GM12878 (cell line): ENCODE data around the gene RABL6. TPM values are rescaled to one million over a fixed set of nuclear protein-coding genes. Genes with fewer than 3 reads are reported as not detected.

Experiments
- ATAC-seq: fragments of 200-7000 bp; cut with Tn5 transposase; 3 replicates; pipeline ENCODE4 v1.9.1; 2020; ENCODE audit warnings: mild to moderate bottlenecking, moderate library complexity
- BruUV-seq: library from RNA; stranded (reverse); fragments of 400-500 nt; replicated peaks from 2 replicates; lab custom pipeline; 2021; lab: Mats Ljungman, UMichigan
- CTCF ChIA-PET: fragments of 300-600 bp; sonication (Branson Sonifier 250); formaldehyde crosslinking; extraction: SDS; loops from one replicate; lab custom pipeline; 2021; ENCODE audit warnings: inconsistent platforms; lab: Yijun Ruan, JAX
- POLR2A ChIA-PET: fragments of 350-600 bp; formaldehyde crosslinking; extraction: SDS; loops from one replicate; lab custom pipeline; 2021; ENCODE audit warnings: inconsistent platforms; lab: Charles Lee
- RAD21 ChIA-PET: fragments of 300-600 bp; sonication (Branson Sonifier 250); formaldehyde crosslinking; loops from one replicate; lab custom pipeline; 2023; ENCODE audit warnings: antibody characterized with exemption; ENCODE audit not compliant: unreplicated experiment; lab: Charles Lee
- SMC1A ChIA-PET: fragments of 300-600 bp; sonication (Branson Sonifier 250); formaldehyde crosslinking; loops from one replicate; lab custom pipeline; 2023; ENCODE audit not compliant: unreplicated experiment, uncharacterized antibody; lab: Charles Lee
- DNase-seq: peaks from one replicate; pipeline ENCODE4 v3.0.0-alpha.2; 2011; ENCODE audit warnings: low read depth, low spot score
- FAIRE-seq: peaks from 3 replicates; lab custom pipeline; 2011; peaks lifted over from hg19 to GRCh38; lab: Jason Lieb, UNC
- H2AFZ ChIP-seq: 2 replicates; pipeline ENCODE4 v1.6.0; 2011; ENCODE audit warnings: low read depth, low read length, control low read depth; ENCODE audit not compliant: control insufficient read depth
- H3K27ac ChIP-seq: 2 replicates; pipeline ENCODE4 v1.5.1; 2011; ENCODE audit warnings: control low read depth; ENCODE audit not compliant: control insufficient read depth, insufficient read depth
- H3K27me3 ChIP-seq, 2 experiments: replicated peaks in 1 of 2; 2 replicates each; pipeline versions ENCODE4 v1.6.0 to v1.6.1; 2011; ENCODE audit warnings: low read length in 1 of 2; ENCODE audit not compliant: control insufficient read depth in 2 of 2, insufficient read depth in 2 of 2
- H3K36me3 ChIP-seq, 2 experiments: 2 replicates each; pipeline ENCODE4 v1.5.1; 2011; ENCODE audit warnings: low read length in 1 of 2; ENCODE audit not compliant: control insufficient read depth in 2 of 2, insufficient read depth in 2 of 2
- H3K4me1 ChIP-seq: 2 replicates; pipeline ENCODE4 v1.6.1; 2011; ENCODE audit warnings: mild to moderate bottlenecking, low read length, moderate library complexity, mixed read lengths; ENCODE audit not compliant: control insufficient read depth, insufficient read depth
- H3K4me2 ChIP-seq: 2 replicates; pipeline ENCODE4 v1.6.0; 2011; ENCODE audit warnings: control low read depth; ENCODE audit not compliant: control insufficient read depth, insufficient read depth
- H3K4me3 ChIP-seq: fragments of 200-600 bp; sonication (generic); 2 replicates; pipeline ENCODE4 v1.5.1; 2016
- H3K79me2 ChIP-seq: 2 replicates; pipeline ENCODE4 v1.6.0; 2011; ENCODE audit warnings: low read length; ENCODE audit not compliant: control insufficient read depth, insufficient read depth
- H3K9ac ChIP-seq: 2 replicates; pipeline ENCODE4 v1.8.0; 2011; ENCODE audit warnings: low read length, control low read depth, mixed read lengths; ENCODE audit not compliant: control insufficient read depth, insufficient read depth
- H3K9me3 ChIP-seq: replicated peaks from 3 replicates; pipeline ENCODE4 v1.5.1; 2011; ENCODE audit warnings: mild to moderate bottlenecking, low read length; ENCODE audit not compliant: control insufficient read depth, insufficient read depth
- H4K20me1 ChIP-seq: 2 replicates; pipeline ENCODE4 v1.6.0; 2011; ENCODE audit not compliant: control insufficient read depth, insufficient read depth
- PAX8 ChIP-seq: fragments of 450-650 bp; IDR thresholded peaks from 2 replicates; pipeline ENCODE4 v1.6.1; 2017; ENCODE audit warnings: mild to moderate bottlenecking, moderate library complexity
- WGBS: methylation state at CpG from one replicate; pipeline ENCODE4 v1.1.6; 2016; ENCODE audit warnings: low lambda C conversion rate; ENCODE audit not compliant: insufficient replicate concordance, insufficient coverage; ENCODE audit errors: missing lambda C conversion rate; 5-methylcytosine and 5-hydroxymethylcytosine counted together
- in situ Hi-C: fragments of 300-500 bp; cut with MboI; formaldehyde crosslinking; loops from 9 replicates; pipeline ENCODE4 v1.14.3; 2018; ENCODE audit warnings: mixed read lengths
- intact Hi-C: fragments of 100-400 bp; cut with micrococcal nuclease; formaldehyde crosslinking; loops from one replicate; pipeline ENCODE4 v1.14.2; 2022; ENCODE audit not compliant: unreplicated experiment
- polyA plus RNA-seq, 11 experiments: library from polyadenylated mRNA; depleted of rRNA in 4 of 11; unstranded in 6 of 11; stranded (reverse) in 5 of 11; fragments of >200 nt; fragmentation: Nextera tagmentation in 4 of 11; fragmentation: Illumina TruSeq in 1 of 11; extraction: Ambion mirVana in 4 of 11; extraction: Trizol in 1 of 11; gene quantifications; 1 replicate in 1 of 11; 2 replicates in 10 of 11; pipeline versions ENCODE4 v1.2.1 to v1.2.3, GENCODE V29; 2011 to 2016; ENCODE audit warnings: inconsistent platforms in 2 of 11, missing spikeins in 2 of 11, low read depth in 1 of 11
- total RNA-seq, 4 experiments: library from RNA; depleted of rRNA in 3 of 4; stranded (reverse); fragments of >200 nt in 3 of 4; fragmentation: Illumina TruSeq in 1 of 4; extraction: Trizol in 1 of 4; gene quantifications; 2 replicates each; pipeline versions ENCODE4 v1.2.1 to v1.2.3, GENCODE V29; 2013 to 2021
- TF ChIP-seq, protein P1 (sequence below): fragments of 450-650 bp; IDR thresholded peaks from 2 replicates; pipeline ENCODE4 v1.6.1; 2016; ENCODE audit warnings: mild to moderate bottlenecking
- TF ChIP-seq, protein P2 (sequence below): IDR thresholded peaks from 2 replicates; pipeline ENCODE4 v1.6.1; 2011; ENCODE audit warnings: mild to moderate bottlenecking, low read depth, low read length, moderate library complexity; ENCODE audit not compliant: insufficient replicate concordance

Gene RABL6
- total and polyA plus RNA-seq, 10 of the 15 experiments (the other 5 are each of a cell fraction or from before 2014, with no cell fraction given) = 1.4 to 134 (median 42.7) TPM

DNA sequence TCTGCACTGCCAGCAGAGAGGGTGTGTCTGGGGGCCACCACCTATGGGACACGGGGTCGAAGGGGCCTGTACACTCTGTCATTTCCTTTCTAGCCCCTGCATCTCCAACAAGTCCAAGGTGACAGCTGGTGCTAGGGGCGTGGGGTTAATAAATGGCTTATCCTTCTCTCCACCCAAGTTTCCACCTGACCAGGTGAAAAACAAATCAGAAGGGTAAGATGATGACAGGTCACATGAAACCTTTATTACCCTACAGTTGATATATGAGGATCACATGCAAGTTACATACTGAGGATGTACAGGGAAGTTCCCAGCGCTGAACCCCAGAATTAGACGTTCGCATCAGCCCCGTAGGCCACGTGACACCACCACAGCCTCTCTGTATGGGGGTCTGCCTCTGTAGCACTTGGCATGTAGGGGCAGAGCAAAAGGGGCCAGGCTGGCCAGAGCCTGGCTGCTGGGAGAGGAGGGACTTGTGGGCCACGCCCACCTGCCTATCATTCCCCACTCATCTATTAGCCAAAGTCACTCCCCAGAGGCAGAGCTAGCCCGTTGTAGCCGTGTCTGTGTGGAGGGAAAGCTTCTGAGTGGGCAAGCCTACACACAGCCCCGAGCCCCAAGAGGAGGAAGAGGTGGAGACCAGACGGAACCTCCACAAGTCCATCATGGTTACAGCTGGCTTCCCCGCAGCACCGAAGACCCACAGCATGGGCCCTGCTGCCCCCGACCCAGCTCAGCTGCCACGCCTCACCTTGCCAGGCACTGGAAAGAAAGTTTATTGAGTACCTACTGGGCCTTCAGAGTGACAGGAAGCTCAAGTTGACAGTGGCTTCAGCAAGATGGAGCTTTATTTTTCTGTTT, 14.4 kb upstream of the RABL6 start:
- ChIA-PET RAD21 (interaction anchor here (0.8 to 1.2 kb wide), 5 partner anchors 19 to 242 kb away, joined by 3 to 4 read pairs (median 3); partner anchors contain the start of gene AJM1), POLR2A (interaction anchor here (0.5 to 1.3 kb wide), 2 partner anchors 242 to 629 kb away, joined by 3 read pairs; no protein-coding TSS in a partner anchor), SMC1A (interaction anchor here (0.7 kb wide), 1 partner anchor 242 kb away, joined by 3 read pairs; no protein-coding TSS in a partner anchor), CTCF (interaction anchor here (0.6 to 3.3 kb wide), 13 partner anchors 10 to 275 kb away, joined by 3 to 27 read pairs (median 6); no protein-coding TSS in a partner anchor)
- FAIRE-seq = no peak
- Histone ChIP-seq H3K27me3 (no peaks in the 10 kb centered on the region), H3K4me3 (no peak overlapping the region), H2AFZ (no peak overlapping the region), H3K9me3 (no peaks in the 10 kb centered on the region), H3K36me3 (no peaks in the 10 kb centered on the region), H3K27ac (no peak overlapping the region), H3K79me2 (peaks cover 2% of the 10 kb centered on the region; the same call in 1 of the 2 replicates), H3K4me1 (peaks cover 7% of the 10 kb centered on the region), H3K9ac (no peak overlapping the region), H4K20me1 (peaks cover 2% of the 10 kb centered on the region; the same call in 1 of the 2 replicates), H3K4me2 (no peak overlapping the region)
- WGBS = 76% methylated on average over 17 of the region's 17 CpGs
- no peak for ATAC-seq
- DNase-seq = no peak
- no peak for TF ChIP-seq PAX8
- TF ChIP-seq, protein P1, sequence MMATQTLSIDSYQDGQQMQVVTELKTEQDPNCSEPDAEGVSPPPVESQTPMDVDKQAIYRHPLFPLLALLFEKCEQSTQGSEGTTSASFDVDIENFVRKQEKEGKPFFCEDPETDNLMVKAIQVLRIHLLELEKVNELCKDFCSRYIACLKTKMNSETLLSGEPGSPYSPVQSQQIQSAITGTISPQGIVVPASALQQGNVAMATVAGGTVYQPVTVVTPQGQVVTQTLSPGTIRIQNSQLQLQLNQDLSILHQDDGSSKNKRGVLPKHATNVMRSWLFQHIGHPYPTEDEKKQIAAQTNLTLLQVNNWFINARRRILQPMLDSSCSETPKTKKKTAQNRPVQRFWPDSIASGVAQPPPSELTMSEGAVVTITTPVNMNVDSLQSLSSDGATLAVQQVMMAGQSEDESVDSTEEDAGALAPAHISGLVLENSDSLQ = peak; percentile 86
- TF ChIP-seq, protein P2, sequence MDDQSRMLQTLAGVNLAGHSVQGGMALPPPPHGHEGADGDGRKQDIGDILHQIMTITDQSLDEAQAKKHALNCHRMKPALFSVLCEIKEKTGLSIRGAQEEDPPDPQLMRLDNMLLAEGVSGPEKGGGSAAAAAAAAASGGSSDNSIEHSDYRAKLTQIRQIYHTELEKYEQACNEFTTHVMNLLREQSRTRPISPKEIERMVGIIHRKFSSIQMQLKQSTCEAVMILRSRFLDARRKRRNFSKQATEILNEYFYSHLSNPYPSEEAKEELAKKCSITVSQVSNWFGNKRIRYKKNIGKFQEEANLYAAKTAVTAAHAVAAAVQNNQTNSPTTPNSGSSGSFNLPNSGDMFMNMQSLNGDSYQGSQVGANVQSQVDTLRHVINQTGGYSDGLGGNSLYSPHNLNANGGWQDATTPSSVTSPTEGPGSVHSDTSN = peak; percentile 67
- in situ Hi-C loops (no loop called here), intact Hi-C loops (loop anchor here (10.0 kb wide), 1 partner anchor 151 kb away; the partner anchor contains the start of genes C8G and FBXW5)
- BruUV-seq = no TSS peak
